ENCODE data around the gene RHEBL1. TPM values are rescaled to one million over a fixed set of nuclear protein-coding genes. Genes with fewer than 3 reads are reported as not detected.

The RHEBL1 gene, protein sequence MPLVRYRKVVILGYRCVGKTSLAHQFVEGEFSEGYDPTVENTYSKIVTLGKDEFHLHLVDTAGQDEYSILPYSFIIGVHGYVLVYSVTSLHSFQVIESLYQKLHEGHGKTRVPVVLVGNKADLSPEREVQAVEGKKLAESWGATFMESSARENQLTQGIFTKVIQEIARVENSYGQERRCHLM
- total RNA-seq, result under 1 TPM in 1 of 4 donors, not detected in 3; 0.96 TPM

GRCh38 chr12:49069507-49070346 is at the start of gene RHEBL1:
Gene RHEBL1 (minus strand): TSS chr12:49069979. CDS start chr12:49069785, 194 bp downstream.
- DNase-seq (ENCODE audit: low spot score), result peak; percentile 97
- TF ChIP-seq, protein P1, sequence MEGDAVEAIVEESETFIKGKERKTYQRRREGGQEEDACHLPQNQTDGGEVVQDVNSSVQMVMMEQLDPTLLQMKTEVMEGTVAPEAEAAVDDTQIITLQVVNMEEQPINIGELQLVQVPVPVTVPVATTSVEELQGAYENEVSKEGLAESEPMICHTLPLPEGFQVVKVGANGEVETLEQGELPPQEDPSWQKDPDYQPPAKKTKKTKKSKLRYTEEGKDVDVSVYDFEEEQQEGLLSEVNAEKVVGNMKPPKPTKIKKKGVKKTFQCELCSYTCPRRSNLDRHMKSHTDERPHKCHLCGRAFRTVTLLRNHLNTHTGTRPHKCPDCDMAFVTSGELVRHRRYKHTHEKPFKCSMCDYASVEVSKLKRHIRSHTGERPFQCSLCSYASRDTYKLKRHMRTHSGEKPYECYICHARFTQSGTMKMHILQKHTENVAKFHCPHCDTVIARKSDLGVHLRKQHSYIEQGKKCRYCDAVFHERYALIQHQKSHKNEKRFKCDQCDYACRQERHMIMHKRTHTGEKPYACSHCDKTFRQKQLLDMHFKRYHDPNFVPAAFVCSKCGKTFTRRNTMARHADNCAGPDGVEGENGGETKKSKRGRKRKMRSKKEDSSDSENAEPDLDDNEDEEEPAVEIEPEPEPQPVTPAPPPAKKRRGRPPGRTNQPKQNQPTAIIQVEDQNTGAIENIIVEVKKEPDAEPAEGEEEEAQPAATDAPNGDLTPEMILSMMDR (IDR thresholded peaks at IDR 0.05), result no peak
- ATAC-seq (ENCODE audit: low FRiP score), result peak; percentile 100

- ATAC-seq (ENCODE audit: low FRiP score) (no peak), DNase-seq (ENCODE audit: low spot score) (no peak)
- TF ChIP-seq, protein P1 (IDR thresholded peaks at IDR 0.05), result no peak
These were observed 41.4 kb upstream of the RHEBL1 start for GRCh38 chr12:49111206-49111605.

GRCh38 chr12:49110464-49111155 is 40.8 kb upstream of the RHEBL1 start, which contains the start of gene LMBR1L:
Gene LMBR1L (minus strand): TSS chr12:49110847. CDS start chr12:49110555, 292 bp downstream.
- ATAC-seq (ENCODE audit: low FRiP score) (peak; percentile 95), DNase-seq (ENCODE audit: low spot score) (peak; percentile 84)
- TF ChIP-seq, protein P1 (IDR thresholded peaks at IDR 0.05), result peak in 1 of 3 donors; percentile 32

- ATAC-seq (ENCODE audit: low FRiP score) (peak; percentile 21), DNase-seq (ENCODE audit: low spot score) (no peak)
- TF ChIP-seq, protein P1 (IDR thresholded peaks at IDR 0.05), result no peak
These were observed 40.1 kb upstream of the RHEBL1 start for GRCh38 chr12:49109641-49110463.

- peak; percentile 38 for DNase-seq (ENCODE audit: low spot score)
- ATAC-seq (ENCODE audit: low FRiP score), result peak; percentile 76
- TF ChIP-seq, protein P1 (IDR thresholded peaks at IDR 0.05), result no peak
These were observed 39.2 kb upstream of the RHEBL1 start for GRCh38 chr12:49108958-49109404.

DNA sequence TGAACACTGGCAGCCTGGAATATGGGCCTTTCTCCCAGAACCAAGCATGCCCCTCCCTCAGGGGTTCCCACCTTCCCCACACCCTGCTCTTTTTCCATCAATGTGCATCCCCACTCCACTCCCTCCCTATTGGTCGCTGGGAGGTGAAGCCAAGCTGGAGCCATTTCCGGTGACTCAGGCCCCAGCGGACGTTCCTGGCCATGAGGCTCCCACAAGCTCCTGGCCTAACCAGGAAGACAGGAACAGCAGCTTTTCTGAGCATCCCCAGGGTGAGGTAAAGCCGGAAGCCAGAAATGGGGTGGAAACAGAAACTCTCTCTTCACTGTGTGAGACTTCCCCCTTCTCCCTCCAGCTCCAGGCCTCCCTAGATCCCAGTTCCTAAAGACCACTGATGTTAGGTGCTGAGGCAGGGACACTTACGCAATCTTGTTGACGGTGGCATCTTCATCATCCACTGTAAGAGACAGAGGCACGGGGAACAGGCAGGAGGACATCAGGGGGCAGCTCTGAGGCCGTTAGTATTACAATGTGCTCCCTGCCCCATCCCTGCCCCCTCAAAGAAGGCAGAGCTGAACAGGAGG is 35.8 kb upstream of the RHEBL1 start:
- TF ChIP-seq, protein P1 (IDR thresholded peaks at IDR 0.05), result no peak
- DNase-seq (ENCODE audit: low spot score) (no peak), ATAC-seq (ENCODE audit: low FRiP score) (no peak)
